HUES48 (cell line): ENCODE data around the gene AIG1.
"Not testable (repeated sequence)": the region's sequence is repeated elsewhere in the genome, so short reads cannot be mapped to it uniquely, and the experiment has no call there.

Experiments used
- H3K27ac ChIP-seq: one replicate; pipeline ENCODE4 v1.7.0; 2013; ENCODE audit warnings: low read depth, low read length, inconsistent platforms
- H3K27me3 ChIP-seq: 2 replicates; pipeline ENCODE4 v1.6.1; 2013; ENCODE audit warnings: mild to moderate bottlenecking, low read length; ENCODE audit not compliant: control insufficient read depth, insufficient read depth
- H3K36me3 ChIP-seq: 2 replicates; pipeline ENCODE4 v1.6.1; 2013; ENCODE audit warnings: low read length; ENCODE audit not compliant: control insufficient read depth, insufficient read depth
- H3K4me1 ChIP-seq: 2 replicates; pipeline ENCODE4 v1.6.1; 2013; ENCODE audit warnings: mild to moderate bottlenecking, low read length; ENCODE audit not compliant: control insufficient read depth, insufficient read depth
- H3K4me3 ChIP-seq: 2 replicates; pipeline ENCODE4 v1.5.1; 2013; ENCODE audit warnings: mild to moderate bottlenecking, low read depth, low read length
- H3K9ac ChIP-seq: 2 replicates; pipeline ENCODE4 v1.6.1; 2013; ENCODE audit warnings: mild to moderate bottlenecking, low read depth, low read length, moderate library complexity
- H3K9me3 ChIP-seq: 2 replicates; pipeline ENCODE4 v1.6.1; 2013; ENCODE audit warnings: low read length; ENCODE audit not compliant: control insufficient read depth, insufficient read depth

Gene AIG1

GRCh38 chr6:143074670-143075318 lies 14.1 kb downstream of the AIG1 start:
- H3K36me3 ChIP-seq: no peaks in the 10 kb centered on the region
- no peak overlapping the region for H3K27ac ChIP-seq
- no peak overlapping the region for H3K9ac ChIP-seq
- H3K9me3 ChIP-seq: no peaks in the 10 kb centered on the region
- no peaks in the 10 kb centered on the region for H3K27me3 ChIP-seq
- no peak overlapping the region for H3K4me3 ChIP-seq
- H3K4me1 ChIP-seq: peaks cover 11% of the 10 kb centered on the region; the same call in 1 of the 2 replicates

GRCh38 chr6:143078468-143079324 lies 18.0 kb downstream of the AIG1 start:
- Histone ChIP-seq H3K4me1 (peaks cover 11% of the 10 kb centered on the region; the same call in 1 of the 2 replicates), H3K9me3 (no peaks in the 10 kb centered on the region), H3K4me3 (no peak overlapping the region), H3K36me3 (no peaks in the 10 kb centered on the region), H3K27ac (no peak overlapping the region), H3K9ac (no peak overlapping the region), H3K27me3 (no peaks in the 10 kb centered on the region)

GRCh38 chr6:143079325-143079640 lies 18.6 kb downstream of the AIG1 start:
- no peaks in the 10 kb centered on the region for H3K27me3 ChIP-seq
- no peak overlapping the region for H3K9ac ChIP-seq
- H3K27ac ChIP-seq: no peak overlapping the region
- no peaks in the 10 kb centered on the region for H3K9me3 ChIP-seq
- H3K4me3 ChIP-seq: no peak overlapping the region
- no peaks in the 10 kb centered on the region for H3K36me3 ChIP-seq
- H3K4me1 ChIP-seq: peaks cover 11% of the 10 kb centered on the region; the same call in 1 of the 2 replicates

- not testable (repeated sequence) for H3K4me3 ChIP-seq, H3K9me3 ChIP-seq, H3K36me3 ChIP-seq, H3K27ac ChIP-seq, H3K9ac ChIP-seq, H3K27me3 ChIP-seq
- peaks cover 11% of the 10 kb centered on the region; the same call in 1 of the 2 replicates for H3K4me1 ChIP-seq
Measured at GRCh38 chr6:143082274-143082673, 21.6 kb downstream of the AIG1 start.

- not testable (repeated sequence) for H3K27ac ChIP-seq, H3K4me1 ChIP-seq, H3K27me3 ChIP-seq, H3K4me3 ChIP-seq, H3K36me3 ChIP-seq, H3K9me3 ChIP-seq, H3K9ac ChIP-seq
Measured at GRCh38 chr6:143084019-143084418, 23.3 kb downstream of the AIG1 start.

GRCh38 chr6:143087335-143087734 lies 26.6 kb downstream of the AIG1 start:
- not testable (repeated sequence) for H3K36me3 ChIP-seq, H3K9ac ChIP-seq, H3K9me3 ChIP-seq, H3K4me3 ChIP-seq, H3K4me1 ChIP-seq, H3K27me3 ChIP-seq, H3K27ac ChIP-seq

- no peaks in the 10 kb centered on the region for H3K36me3 ChIP-seq
- no peak overlapping the region for H3K27ac ChIP-seq
- no peaks in the 10 kb centered on the region for H3K27me3 ChIP-seq
- H3K4me1 ChIP-seq: no peaks in the 10 kb centered on the region
- no peaks in the 10 kb centered on the region for H3K9me3 ChIP-seq
- no peak overlapping the region for H3K4me3 ChIP-seq
- no peak overlapping the region for H3K9ac ChIP-seq
Measured at GRCh38 chr6:143087856-143088255, 27.2 kb downstream of the AIG1 start.

- no peak overlapping the region for H3K4me3 ChIP-seq
- no peaks in the 10 kb centered on the region for H3K27me3 ChIP-seq
- H3K27ac ChIP-seq: no peak overlapping the region
- no peaks in the 10 kb centered on the region for H3K4me1 ChIP-seq
- no peak overlapping the region for H3K9ac ChIP-seq
- H3K9me3 ChIP-seq: no peaks in the 10 kb centered on the region
- H3K36me3 ChIP-seq: no peaks in the 10 kb centered on the region
Measured at GRCh38 chr6:143090314-143091044, 29.8 kb downstream of the AIG1 start.

- Histone ChIP-seq H3K27ac (no peak overlapping the region), H3K9me3 (no peaks in the 10 kb centered on the region), H3K27me3 (no peaks in the 10 kb centered on the region), H3K36me3 (no peaks in the 10 kb centered on the region), H3K9ac (no peak overlapping the region), H3K4me1 (no peaks in the 10 kb centered on the region), H3K4me3 (no peak overlapping the region)
Measured at GRCh38 chr6:143092768-143093167, 32.1 kb downstream of the AIG1 start.

GRCh38 chr6:143093290-143093689 lies 32.6 kb downstream of the AIG1 start:
- Histone ChIP-seq H3K4me3 (no peak overlapping the region), H3K4me1 (no peaks in the 10 kb centered on the region), H3K36me3 (no peaks in the 10 kb centered on the region), H3K9ac (no peak overlapping the region), H3K27me3 (no peaks in the 10 kb centered on the region), H3K27ac (no peak overlapping the region), H3K9me3 (no peaks in the 10 kb centered on the region)

GRCh38 chr6:143096403-143096802 lies 35.7 kb downstream of the AIG1 start:
- Histone ChIP-seq H3K4me1 (peaks cover 9% of the 10 kb centered on the region), H3K27ac (no peak overlapping the region), H3K4me3 (no peak overlapping the region), H3K9me3 (no peaks in the 10 kb centered on the region), H3K27me3 (no peaks in the 10 kb centered on the region), H3K9ac (no peak overlapping the region), H3K36me3 (no peaks in the 10 kb centered on the region)
